Raji (cell line): ENCODE data around the gene PLXNA4.

ENCODE experiments used
- POLR2A ChIP-seq: IDR thresholded peaks from 2 replicates; pipeline ENCODE4 v1.6.1; 2011; ENCODE audit warnings: low read depth, low read length, control low read depth; ENCODE audit not compliant: insufficient read depth

PLXNA4 gene

DNA sequence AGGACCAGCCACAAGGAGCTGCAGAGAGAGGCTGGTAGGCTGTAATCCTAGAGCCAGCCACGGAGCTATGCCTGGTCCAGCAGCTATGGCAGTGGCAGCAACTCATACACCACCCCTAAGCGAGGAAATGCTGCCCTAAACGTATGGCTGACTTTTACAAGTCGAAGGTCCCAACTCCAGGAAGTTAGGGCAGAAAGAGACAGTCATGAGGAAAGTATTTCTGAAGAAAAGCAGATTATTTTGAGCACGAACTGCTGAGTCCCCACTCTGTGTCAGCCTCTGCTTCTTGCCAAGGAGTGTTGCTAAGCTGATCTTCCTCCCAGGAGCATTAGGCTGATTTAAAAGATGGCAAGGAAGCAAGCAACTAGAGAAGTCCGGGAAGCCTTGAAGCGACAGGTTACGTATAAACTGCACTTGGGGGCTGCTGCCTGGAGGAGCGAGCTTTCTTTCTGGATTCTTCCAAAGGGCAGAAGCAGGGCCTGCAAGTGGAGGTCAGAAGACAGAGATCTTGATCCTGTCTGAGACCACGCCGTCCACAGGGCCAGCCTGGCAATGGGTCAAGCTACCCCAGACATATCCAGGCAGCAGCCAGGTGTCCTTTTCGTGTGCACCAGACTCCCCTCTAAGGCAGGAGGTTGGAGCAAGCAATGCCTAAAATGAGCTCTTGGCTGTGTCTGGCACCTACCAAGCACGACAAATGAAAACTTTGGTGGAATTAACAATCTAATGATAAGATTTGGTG is 39.4 kb downstream of the PLXNA4 start:
- TF ChIP-seq POLR2A = no peak

DNA sequence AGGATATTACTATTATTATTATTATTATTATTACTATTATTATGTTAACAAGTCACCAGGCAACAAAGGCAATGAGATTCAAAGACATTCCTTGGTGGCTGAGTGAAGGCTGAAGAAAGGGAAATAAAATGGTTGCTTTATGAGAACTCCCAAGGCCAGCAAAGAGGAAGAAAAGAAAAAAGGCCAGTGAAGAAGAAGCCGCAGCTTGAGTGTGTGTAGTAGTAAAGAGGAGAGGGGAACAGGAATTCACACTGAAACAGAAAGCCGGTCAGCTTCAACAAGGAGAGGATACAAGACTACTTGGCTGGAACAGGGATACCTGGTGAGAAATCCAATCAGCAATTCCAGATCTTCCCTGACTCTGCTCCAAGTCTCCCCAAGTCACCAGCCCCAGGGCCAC is 42.4 kb downstream of the PLXNA4 start:
- TF ChIP-seq POLR2A = no peak

DNA sequence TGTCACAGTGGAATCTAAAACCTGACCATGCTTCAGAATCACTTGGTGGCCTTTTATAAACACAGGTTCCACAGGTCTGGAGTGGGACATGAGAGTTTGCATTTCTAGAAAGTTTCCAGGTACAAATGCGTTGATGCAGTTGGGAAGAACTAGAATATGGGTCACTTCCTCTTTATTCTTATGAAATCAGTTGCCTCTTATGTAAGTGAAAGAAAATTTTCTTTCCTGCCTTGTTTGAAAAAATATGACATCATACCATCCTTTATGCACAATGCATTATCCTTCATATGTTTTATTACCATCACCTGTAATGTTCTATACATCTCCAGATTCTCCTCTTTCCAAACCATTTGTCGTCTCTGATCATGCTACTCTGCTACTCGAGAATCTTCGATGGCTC is 44.0 kb downstream of the PLXNA4 start:
- TF ChIP-seq POLR2A = no peak

DNA sequence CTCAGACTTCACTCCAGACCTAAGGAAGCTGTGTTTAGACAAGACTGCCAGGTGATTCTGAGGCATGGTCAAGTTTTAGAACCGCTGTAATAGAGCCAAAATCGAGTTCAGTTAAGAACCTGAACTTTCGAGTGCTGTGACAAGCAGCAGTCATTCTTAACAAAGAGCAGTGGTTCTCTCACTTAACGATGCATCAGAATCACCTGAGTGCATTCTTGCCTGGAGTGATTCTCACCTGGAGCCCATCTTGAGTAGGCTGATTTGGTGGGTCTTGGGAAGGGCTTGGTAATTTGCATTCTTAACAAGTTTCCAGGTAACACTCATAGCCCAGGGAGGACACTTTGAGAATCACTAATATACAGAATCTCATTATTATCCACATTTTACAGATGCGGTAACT is 44.7 kb downstream of the PLXNA4 start:
- no peak for TF ChIP-seq POLR2A

DNA sequence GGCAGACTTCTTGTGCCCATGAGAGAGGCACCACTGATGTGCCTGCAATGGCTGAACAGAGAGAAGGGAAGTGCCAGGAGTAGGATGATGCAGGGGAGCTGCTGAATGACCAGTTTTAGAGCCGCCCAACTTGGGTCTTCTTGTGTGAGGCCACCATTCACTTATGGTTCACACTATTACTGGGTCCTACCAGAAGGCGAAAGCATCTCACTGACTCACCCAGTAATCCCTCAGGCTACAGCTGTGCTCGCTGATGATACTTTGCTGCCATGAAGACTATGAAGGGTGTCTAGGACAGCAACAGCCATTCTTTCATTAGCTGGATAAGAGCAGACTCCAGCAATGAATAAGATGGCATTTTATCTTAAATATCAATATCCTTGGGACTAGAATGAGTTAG is 47.6 kb downstream of the PLXNA4 start:
- no peak for TF ChIP-seq POLR2A

DNA sequence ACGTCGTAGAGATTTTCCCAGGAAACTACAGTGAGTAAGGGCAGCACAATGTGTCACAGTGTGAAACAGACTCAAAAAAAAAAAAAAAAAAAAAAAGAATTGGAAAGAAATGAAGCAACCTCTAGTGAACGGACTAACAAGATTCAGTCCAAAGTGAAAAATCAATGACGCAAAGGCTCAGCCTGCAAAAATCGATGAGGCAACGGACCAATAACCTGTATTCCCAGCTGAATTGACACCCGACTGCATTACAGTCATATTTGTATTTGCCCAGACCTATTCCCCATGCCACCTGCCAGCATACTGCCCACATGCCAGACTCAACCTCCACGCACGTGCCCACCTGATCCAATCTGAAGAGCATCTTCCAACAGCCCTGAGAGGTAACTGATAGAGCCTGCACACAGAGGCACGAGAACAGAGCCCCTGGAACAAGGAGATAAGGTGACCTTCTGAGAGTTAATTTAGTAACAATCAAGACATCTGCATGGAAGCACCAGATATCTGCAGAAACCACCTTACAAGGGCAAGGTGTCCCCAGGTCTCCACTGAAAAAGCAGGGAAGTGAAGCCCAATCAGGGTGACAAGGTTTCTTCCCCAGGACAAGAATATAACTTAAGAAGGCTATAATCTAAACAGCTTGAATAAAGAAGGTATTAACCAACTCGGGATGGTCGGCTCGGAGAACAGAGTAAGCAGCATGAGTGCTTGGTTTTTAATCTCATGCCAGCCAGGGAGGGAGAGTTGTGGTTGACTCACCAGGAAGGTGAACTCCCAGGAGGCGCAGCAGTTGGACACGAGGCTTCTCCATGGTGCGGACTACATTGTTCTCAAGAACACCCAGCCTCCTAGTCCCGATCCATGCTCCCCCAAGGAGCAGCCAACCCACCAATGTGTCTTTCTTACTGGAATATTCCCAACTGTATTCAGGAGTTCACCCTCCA is 48.5 kb downstream of the PLXNA4 start:
- no peak for TF ChIP-seq POLR2A

DNA sequence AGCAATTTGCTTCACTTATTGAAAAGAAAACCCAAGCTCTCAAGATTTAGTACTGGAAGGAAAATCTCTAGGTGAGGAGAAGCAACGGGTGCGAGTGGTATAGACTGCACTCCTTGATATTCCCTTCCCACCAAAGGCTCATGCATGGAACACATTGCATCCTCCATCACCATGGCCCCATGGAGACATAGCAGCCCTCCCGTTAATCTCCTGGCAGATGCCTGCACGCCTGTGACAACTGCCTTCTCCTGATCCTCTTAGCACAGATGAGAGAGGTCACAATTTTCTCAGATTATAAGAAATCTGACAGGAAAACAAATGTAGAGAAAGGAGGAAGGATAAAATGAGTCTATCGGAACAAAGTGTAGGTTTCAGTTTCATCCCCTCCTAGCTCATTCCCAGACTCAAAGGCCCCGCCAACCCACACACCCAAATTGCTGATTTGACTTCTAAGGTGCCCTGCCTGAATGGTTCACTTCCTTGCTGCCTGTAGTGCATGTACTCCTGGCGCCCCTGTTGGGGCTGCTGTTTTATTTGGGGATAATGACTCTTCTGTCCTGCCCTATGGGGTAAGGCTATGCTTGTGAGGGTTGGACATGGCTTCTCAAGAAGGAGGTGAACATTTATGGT is 50.0 kb downstream of the PLXNA4 start:
- no peak for TF ChIP-seq POLR2A

DNA sequence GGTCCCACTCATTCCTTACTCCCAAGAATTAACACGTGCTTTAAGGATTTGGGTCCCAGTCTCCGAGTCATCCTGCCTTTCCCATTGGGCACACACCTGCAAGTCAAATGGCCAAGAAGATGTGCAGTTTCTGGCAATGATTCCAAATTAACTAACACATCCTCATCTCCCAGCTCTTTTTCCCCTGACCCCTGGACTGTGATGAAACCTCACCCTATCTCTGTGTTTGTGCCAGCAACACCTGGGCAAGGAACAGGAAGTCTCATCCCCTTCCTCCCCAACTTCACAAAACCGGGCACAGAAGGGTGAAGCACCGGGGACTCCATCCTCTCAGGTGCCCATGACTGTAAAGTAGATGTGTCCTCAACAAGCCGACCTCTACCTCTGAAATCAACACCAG is 54.8 kb downstream of the PLXNA4 start:
- no peak for TF ChIP-seq POLR2A

DNA sequence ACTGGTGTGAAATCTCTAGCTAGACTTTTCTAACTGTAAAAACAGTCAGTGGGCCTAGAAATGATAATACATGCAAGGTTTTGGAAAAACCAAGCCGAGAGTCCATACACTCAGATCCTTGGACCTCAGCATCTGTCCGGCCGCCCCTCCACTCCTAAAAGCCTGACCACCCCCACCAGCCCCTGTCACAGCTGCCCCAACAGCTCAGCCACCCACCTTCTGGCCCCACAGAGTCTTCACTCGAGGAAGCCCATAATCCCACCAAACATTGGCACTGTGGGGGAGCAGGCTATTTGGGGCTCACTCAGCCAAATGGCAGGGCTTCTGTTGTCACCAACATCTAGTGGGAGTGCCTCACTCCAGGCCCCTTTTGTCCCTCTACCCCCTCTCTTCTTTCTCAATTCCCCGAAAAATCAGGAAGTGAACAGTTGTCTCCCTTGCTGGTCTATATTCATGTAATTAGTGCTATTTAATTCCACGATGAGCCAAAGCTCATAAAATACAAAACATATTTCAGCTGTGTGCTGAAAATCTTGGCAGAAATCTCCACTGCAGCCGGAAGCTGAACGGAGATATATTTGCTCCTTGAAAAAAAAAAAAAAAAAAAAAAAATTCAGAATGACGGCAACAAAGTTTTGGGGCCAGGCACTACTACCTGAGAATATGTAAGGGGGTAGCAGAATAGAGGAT is 55.5 kb downstream of the PLXNA4 start:
- no peak for TF ChIP-seq POLR2A

DNA sequence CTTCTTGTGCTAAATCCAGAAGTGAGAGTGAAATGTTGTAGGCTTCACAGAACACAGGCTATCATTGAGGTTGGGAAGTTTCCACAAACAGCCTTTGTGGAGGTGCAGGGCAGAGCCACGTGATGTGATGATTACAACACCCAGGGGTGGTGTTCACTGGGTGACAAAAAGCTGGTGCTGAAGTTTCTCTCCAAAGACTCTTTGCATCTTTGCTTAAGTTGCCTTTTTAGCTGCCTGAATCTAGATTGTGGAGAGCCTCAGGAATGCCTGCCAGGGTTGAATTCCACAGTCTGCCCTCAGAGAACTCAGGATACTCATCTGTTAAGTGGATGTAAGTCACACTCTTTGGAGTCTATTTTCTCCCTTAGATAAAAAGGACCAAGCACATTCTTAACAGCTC is 56.3 kb downstream of the PLXNA4 start:
- TF ChIP-seq POLR2A = no peak

DNA sequence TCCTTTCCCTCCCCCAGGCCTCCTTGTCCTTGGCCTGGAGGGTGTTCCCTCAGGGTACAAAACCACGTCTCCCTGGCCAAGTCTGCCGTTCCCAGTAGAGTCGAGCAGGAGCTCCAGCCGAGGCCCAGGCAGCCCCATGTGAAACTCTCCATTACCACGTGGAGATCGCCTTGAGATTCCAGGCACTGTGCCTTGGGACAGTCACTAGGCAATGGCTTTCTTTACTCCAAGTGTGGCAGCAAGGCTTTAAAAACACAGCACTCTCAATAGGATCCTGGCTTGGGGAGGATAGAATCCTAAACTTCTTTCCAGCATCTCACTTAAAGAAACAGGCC is 57.5 kb downstream of the PLXNA4 start:
- no peak for TF ChIP-seq POLR2A

DNA sequence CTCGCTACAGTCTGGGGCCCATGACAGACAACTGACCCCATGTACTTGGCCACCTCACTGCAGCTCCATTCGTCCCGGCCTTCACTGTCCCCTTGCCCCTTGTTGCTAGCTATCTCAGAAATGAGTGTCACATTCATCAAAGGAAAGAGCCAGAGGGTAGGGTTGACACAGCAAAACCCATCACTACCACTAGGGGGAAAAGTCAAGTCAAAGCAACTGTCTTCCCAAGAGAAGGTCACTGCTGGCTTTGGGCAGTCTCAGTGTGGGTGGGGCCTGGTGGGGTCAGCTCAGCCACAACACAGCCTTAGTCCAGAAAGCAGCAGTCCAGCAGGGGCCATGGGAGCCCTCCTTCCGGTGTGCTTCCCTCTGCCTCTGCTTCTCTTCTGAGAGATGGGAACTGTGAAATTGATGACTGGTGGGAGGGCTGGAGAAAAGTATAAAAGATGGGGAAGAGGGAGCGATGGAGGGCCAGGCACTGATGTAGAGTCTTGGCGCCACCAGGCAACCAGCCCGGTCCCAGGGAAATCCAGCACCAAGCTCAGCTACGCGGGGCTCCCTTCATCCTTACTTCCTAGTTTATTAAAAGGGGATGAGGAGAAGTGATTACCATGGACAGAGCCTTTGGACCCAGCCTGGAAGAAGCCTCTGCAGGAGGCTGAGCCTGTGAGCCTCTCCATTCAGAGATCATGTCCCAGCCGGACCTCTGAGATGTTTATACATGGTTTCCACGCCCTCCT is 58.0 kb downstream of the PLXNA4 start:
- TF ChIP-seq POLR2A = no peak

DNA sequence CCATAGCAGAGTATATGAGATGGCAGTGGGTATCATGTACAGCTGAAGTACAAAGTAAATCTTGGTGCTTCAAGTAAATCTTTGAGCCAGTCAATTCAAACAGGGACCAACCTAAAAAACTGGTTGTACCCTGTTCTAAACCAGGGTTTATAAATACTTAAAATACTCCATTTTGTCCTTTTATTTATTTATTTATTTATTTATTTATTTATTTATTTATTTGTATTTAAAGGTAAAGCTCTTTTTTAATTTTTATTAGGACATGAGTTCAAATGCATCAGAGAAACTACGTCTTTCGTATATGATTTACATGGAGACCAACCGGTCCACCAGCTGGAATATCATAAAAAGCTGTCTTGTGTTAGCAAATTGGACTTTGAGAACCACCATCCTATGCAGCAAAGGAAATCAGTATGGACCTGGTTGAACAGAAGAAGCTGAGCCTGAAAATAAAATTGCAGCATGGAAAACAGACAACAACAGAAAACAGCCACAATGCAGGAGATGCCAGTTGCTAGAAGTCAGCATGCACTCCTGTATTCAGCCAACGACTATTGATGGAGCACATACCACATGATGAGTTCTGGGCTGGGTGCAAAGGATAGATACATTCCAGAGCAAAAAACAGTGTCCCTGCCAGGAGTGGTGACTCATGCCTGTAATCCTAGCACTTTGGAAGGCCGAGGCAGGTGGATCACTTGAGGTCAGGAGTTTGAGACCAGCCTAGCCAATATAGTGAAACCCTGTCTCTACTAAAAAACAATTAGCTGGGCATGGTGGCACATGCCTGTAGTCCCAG is 60.0 kb downstream of the PLXNA4 start:
- TF ChIP-seq POLR2A = no peak

DNA sequence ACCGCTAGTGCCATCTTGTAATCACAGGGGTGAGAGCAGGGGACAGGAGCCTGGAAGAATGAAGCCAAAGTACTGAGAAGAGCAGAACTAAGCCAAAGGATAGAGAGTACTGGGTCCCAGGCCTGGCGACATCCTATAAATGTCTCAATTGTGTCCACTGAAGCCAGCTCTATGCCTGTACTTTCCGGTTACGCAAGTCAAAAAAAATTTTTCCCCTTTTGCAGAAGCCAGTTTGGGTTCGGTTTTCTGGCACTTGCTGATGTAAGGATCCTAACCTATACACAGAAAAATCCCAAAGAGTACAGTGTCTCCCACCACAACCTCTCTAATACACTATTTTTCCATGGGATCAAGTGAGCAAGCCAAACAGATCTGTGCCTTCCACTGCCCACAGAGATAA is 61.1 kb downstream of the PLXNA4 start:
- no peak for TF ChIP-seq POLR2A

DNA sequence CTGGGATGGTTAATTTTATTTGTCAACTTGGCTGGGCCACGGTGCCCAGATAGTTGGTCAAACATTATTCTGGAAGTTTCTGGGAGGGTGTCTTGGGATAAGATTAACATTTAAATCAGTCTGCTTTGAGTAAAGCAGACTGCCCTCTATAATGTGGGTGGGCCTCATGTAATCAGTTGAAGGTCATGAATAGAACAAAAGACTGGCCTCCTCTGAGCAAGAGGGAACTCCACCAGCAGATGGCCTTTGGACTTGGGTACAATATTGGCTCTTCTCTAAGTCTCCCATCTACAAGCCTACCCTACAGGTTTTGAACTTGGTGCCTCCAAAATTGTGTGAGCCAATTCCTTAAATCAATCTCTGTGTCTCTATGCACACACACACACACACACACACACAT is 61.8 kb downstream of the PLXNA4 start:
- TF ChIP-seq POLR2A = no peak

DNA sequence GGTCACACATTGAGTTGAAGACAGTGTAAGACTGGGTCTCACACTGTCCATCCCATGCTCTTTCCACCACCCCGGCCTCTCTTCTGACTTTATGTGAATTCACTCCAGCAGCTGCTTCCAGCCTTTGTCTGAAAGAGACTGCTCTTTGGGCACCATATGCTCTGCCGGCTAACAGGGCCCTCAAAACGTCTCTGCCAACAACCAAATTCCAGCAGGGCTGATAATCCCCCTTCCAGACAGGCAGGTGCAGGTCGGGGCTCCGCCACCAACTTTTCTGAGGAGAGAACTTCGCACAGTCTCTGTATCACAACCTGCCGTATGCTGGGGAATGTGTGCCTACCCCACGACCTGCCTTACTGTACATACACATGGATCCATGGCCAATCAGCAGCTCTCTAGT is 64.3 kb downstream of the PLXNA4 start:
- TF ChIP-seq POLR2A = no peak
